ENCODE measurements around the gene BCL2L13.

DNA sequence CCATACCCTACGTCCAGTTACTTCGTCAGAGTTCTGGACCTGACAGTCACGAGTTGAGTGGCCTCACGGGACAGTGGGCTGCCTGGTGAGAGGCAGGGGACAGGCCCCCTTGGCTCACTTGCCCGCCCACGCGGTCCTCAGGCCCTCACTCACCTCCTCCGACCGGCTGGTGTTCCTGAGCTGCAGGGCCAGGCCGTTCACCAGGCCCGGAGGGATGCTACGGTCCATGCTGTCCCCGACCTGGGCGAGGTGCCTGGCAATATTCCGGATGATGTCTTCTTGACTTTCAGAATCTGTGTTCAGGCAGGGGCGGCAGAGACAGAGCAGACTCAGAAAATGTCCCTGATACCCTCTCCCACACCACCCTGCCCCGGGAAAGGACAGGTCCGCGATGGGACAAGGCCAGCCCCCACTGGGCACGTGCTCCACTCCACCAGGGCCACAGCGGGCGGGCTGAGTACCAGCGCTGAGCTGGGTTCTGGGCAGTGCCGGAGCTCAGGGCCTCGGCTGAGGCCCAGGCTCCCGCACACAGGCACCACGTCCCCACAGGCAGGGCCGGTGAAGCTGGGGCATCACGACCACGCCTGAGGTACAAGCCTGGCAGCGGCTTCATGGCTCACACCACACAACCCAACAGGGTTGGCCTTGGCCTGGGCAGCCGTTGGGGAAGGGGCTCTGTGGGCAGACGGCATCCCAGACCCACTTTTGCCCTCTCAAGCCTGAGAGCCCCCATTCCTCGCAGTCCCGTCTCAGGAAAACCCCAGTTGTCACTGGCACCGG is 100.8 kb downstream of the BCL2L13 start:
- TF ChIP-seq, protein P1, sequence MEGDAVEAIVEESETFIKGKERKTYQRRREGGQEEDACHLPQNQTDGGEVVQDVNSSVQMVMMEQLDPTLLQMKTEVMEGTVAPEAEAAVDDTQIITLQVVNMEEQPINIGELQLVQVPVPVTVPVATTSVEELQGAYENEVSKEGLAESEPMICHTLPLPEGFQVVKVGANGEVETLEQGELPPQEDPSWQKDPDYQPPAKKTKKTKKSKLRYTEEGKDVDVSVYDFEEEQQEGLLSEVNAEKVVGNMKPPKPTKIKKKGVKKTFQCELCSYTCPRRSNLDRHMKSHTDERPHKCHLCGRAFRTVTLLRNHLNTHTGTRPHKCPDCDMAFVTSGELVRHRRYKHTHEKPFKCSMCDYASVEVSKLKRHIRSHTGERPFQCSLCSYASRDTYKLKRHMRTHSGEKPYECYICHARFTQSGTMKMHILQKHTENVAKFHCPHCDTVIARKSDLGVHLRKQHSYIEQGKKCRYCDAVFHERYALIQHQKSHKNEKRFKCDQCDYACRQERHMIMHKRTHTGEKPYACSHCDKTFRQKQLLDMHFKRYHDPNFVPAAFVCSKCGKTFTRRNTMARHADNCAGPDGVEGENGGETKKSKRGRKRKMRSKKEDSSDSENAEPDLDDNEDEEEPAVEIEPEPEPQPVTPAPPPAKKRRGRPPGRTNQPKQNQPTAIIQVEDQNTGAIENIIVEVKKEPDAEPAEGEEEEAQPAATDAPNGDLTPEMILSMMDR (optimal IDR thresholded peaks at IDR 0.05 in 1 of 3, IDR thresholded peaks at IDR 0.05 in 1 of 3, conservative IDR thresholded peaks at IDR 0.05 in 1 of 3; ENCODE audit: extremely low read depth in 1 of 3, insufficient read depth in 2 of 3, low read length in 3 of 3), result no peak
- TF ChIP-seq EZH2 (IDR thresholded peaks at IDR 0.05; ENCODE audit: low read length), result no peak
